Measurements from ENCODE around the gene RBM34. TPM values are rescaled to one million over a fixed set of nuclear protein-coding genes. Genes with fewer than 3 reads are reported as not detected.

Gene RBM34
- total and polyA plus RNA-seq, 3 donors from 2014 or later, result 48.0 to 62.3 (median 61.9) TPM

GRCh38 chr1:235124665-235125064, 36.4 kb downstream of the RBM34 start:
- intact Hi-C loops (cut with DNase I; ENCODE audit: low total_unique reads), result no loop called here
- H3K27ac ChIP-seq, result no peak overlapping the region
- H3K4me1 ChIP-seq, result peaks cover 19% of the 10 kb centered on the region
- no peaks in the 10 kb centered on the region for H3K9me3 ChIP-seq
- H3K27me3 ChIP-seq, result no peaks in the 10 kb centered on the region
- no peaks in the 10 kb centered on the region for H3K36me3 ChIP-seq (ENCODE audit: low read depth, missing control alignments)
- 70 to 86% methylated on average over 1 of the region's 1 CpG for WGBS, 2 donors
- no peak overlapping the region for H3K4me3 ChIP-seq
- DNase-seq, result no peak
- TF ChIP-seq CTCF (IDR thresholded peaks at IDR 0.05) (no peak), POLR2A (IDR thresholded peaks at IDR 0.05) (no peak)

- no peaks in the 10 kb centered on the region for H3K36me3 ChIP-seq (ENCODE audit: low read depth, missing control alignments)
- WGBS, 2 donors, result 89% methylated on average over 9 of the region's 9 CpGs
- intact Hi-C loops (cut with DNase I; ENCODE audit: low total_unique reads), result no loop called here
- no peak overlapping the region for H3K27ac ChIP-seq
- TF ChIP-seq POLR2A (IDR thresholded peaks at IDR 0.05) (no peak), CTCF (IDR thresholded peaks at IDR 0.05) (no peak)
- no peak overlapping the region for H3K4me3 ChIP-seq
- H3K4me1 ChIP-seq, result peaks cover 19% of the 10 kb centered on the region
- no peaks in the 10 kb centered on the region for H3K9me3 ChIP-seq
- no peak for DNase-seq
- no peaks in the 10 kb centered on the region for H3K27me3 ChIP-seq
These were observed 36.9 kb downstream of the RBM34 start for GRCh38 chr1:235124111-235124510.

- no peak for TF ChIP-seq POLR2A (IDR thresholded peaks at IDR 0.05)
- DNase-seq, result no peak
- H3K36me3 ChIP-seq (ENCODE audit: low read depth, missing control alignments), result no peaks in the 10 kb centered on the region
- WGBS, 2 donors, result 65 to 68% methylated on average over 1 of the region's 1 CpG
- no peak overlapping the region for H3K27ac ChIP-seq
- H3K9me3 ChIP-seq, result no peaks in the 10 kb centered on the region
- H3K27me3 ChIP-seq, result no peaks in the 10 kb centered on the region
- peaks cover 19% of the 10 kb centered on the region for H3K4me1 ChIP-seq
- H3K4me3 ChIP-seq, result no peak overlapping the region
- intact Hi-C loops (cut with DNase I; ENCODE audit: low total_unique reads), result no loop called here
These were observed 38.7 kb downstream of the RBM34 start for GRCh38 chr1:235122348-235122747.

GRCh38 chr1:235113183-235113917, 47.7 kb downstream of the RBM34 start:
- Histone ChIP-seq H3K4me3 (no peak overlapping the region), H3K36me3 (ENCODE audit: low read depth, missing control alignments) (no peaks in the 10 kb centered on the region), H3K27ac (no peak overlapping the region), H3K4me1 (no peaks in the 10 kb centered on the region), H3K9me3 (no peaks in the 10 kb centered on the region), H3K27me3 (no peaks in the 10 kb centered on the region)
- intact Hi-C loops (cut with DNase I; ENCODE audit: low total_unique reads), result no loop called here
- no peak for TF ChIP-seq CTCF (IDR thresholded peaks at IDR 0.05)
- TF ChIP-seq POLR2A (IDR thresholded peaks at IDR 0.05), result no peak
- 92 to 93% methylated on average over 7 of the region's 7 CpGs for WGBS, 2 donors
- DNase-seq, result no peak

GRCh38 chr1:235112297-235113182, 48.5 kb downstream of the RBM34 start:
- no peaks in the 10 kb centered on the region for H3K9me3 ChIP-seq
- H3K4me3 ChIP-seq, result no peak overlapping the region
- no peak overlapping the region for H3K27ac ChIP-seq
- TF ChIP-seq POLR2A (IDR thresholded peaks at IDR 0.05) (no peak), CTCF (IDR thresholded peaks at IDR 0.05) (no peak)
- intact Hi-C loops (cut with DNase I; ENCODE audit: low total_unique reads), result no loop called here
- 85 to 88% methylated on average over 6 of the region's 6 CpGs for WGBS, 2 donors
- H3K27me3 ChIP-seq, result no peaks in the 10 kb centered on the region
- no peak for DNase-seq
- H3K36me3 ChIP-seq (ENCODE audit: low read depth, missing control alignments), result no peaks in the 10 kb centered on the region
- H3K4me1 ChIP-seq, result no peaks in the 10 kb centered on the region

Data from testis (tissue), 3 donors.